IPS-18a (cell line): ENCODE results near the gene MIER1.

Experiments
- H3K27ac ChIP-seq: one replicate; pipeline ENCODE4 v1.5.1; 2013; ENCODE audit warnings: low read length
- H3K27me3 ChIP-seq: one replicate; pipeline ENCODE4 v1.6.1; 2013; ENCODE audit warnings: mild to moderate bottlenecking, low read length; ENCODE audit not compliant: control insufficient read depth, insufficient read depth
- H3K36me3 ChIP-seq: one replicate; pipeline ENCODE4 v1.6.1; 2013; ENCODE audit warnings: low read depth, low read length; ENCODE audit not compliant: control insufficient read depth
- H3K4me1 ChIP-seq: one replicate; pipeline ENCODE4 v1.6.1; 2013; ENCODE audit warnings: low read depth, low read length; ENCODE audit not compliant: control insufficient read depth
- H3K4me3 ChIP-seq: one replicate; pipeline ENCODE4 v1.5.1; 2013; ENCODE audit warnings: low read length
- H3K9ac ChIP-seq: one replicate; pipeline ENCODE4 v1.6.1; 2013; ENCODE audit warnings: mild to moderate bottlenecking, low read length, moderate library complexity
- H3K9me3 ChIP-seq: one replicate; pipeline ENCODE4 v1.6.1; 2013; ENCODE audit warnings: low read depth, low read length; ENCODE audit not compliant: control insufficient read depth

Gene MIER1

DNA sequence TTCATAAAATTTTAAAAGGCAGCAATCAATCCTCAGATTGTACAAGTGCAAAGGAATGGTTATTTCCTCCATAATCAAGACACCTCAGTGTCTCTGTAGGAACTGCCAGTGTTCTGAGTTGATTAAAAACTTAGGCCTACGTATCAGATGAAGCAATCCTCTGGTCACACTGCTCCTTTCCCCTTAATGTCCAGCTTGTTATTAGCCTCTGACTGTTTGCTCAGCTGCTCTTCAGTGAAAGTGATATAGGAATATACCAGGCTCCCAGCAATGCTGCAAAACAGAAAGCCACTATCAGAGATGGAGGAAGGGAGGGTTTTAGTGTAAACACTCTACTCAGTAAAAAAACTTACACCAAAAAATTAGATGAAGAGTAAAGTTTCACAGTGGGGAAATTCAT lies 79.4 kb downstream of the MIER1 start:
- no peaks in the 10 kb centered on the region for H3K9me3 ChIP-seq
- no peak overlapping the region for H3K9ac ChIP-seq
- no peaks in the 10 kb centered on the region for H3K36me3 ChIP-seq
- no peaks in the 10 kb centered on the region for H3K4me1 ChIP-seq
- no peak overlapping the region for H3K27ac ChIP-seq
- no peaks in the 10 kb centered on the region for H3K27me3 ChIP-seq
- no peak overlapping the region for H3K4me3 ChIP-seq

DNA sequence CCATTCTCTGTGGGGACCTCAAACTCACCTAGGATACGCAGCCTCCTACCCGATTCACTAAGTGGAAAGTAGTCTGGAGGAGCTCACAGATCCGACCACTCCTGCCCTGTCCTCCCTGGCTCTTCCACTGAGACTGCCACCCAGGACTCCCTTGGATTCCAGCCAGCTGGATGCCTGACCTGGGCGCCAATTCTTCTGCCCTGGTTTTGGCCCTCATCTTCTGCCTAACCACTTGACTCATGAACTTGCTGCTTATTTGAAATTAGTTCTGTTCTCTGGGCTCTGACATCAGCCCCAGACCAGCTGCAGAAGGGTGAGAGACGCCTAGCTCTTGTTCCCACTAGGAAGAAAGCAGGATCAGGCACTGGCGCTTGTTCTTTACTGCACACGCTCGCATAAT lies 80.3 kb downstream of the MIER1 start:
- H3K4me3 ChIP-seq, result no peak overlapping the region
- no peak overlapping the region for H3K27ac ChIP-seq
- H3K27me3 ChIP-seq, result no peaks in the 10 kb centered on the region
- H3K4me1 ChIP-seq, result no peaks in the 10 kb centered on the region
- no peaks in the 10 kb centered on the region for H3K9me3 ChIP-seq
- no peaks in the 10 kb centered on the region for H3K36me3 ChIP-seq
- no peak overlapping the region for H3K9ac ChIP-seq

DNA sequence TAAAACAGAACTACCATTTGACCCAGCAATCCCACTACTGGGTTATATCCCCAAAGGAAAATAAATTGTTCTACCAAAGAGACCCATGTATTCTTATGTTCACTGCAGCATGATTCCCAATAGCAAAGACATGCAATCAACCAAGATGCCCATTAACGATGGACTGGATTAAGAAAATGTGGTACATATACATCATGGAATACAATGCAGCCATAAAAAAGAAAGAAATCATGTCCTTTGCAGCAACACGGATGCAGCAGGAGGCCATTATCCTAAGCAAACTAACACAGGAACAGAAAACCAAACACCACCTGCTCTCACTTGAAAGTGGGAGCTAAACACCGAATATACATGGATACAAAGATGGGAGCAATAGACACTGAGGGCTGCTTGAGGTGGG lies 85.0 kb downstream of the MIER1 start:
- H3K9me3 ChIP-seq, result no peaks in the 10 kb centered on the region
- H3K9ac ChIP-seq, result no peak overlapping the region
- H3K27me3 ChIP-seq, result no peaks in the 10 kb centered on the region
- H3K27ac ChIP-seq, result no peak overlapping the region
- H3K36me3 ChIP-seq, result no peaks in the 10 kb centered on the region
- no peak overlapping the region for H3K4me3 ChIP-seq
- H3K4me1 ChIP-seq, result no peaks in the 10 kb centered on the region

DNA sequence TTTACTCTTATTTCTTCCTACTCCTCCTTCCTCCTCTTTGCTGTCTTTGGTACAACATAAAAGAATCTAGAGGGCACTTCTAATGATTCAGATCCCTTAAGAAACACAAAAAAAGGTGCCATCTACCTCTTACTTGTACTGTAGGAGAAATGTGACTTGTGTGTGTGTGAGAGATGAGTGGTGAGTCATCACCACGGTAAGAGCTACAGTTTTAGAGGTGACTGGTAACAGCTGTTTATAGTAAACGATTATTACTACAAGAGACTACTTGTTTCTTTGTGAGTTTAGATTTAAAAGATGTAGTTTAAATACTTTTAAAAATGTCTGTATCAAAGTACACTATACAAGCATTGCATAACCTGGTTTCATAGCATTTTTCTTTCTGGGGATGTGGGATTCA lies 88.8 kb downstream of the MIER1 start:
- Histone ChIP-seq H3K4me3 (no peak overlapping the region), H3K27me3 (no peaks in the 10 kb centered on the region), H3K27ac (no peak overlapping the region), H3K9me3 (no peaks in the 10 kb centered on the region), H3K36me3 (no peaks in the 10 kb centered on the region), H3K9ac (no peak overlapping the region), H3K4me1 (peaks cover 2% of the 10 kb centered on the region)

DNA sequence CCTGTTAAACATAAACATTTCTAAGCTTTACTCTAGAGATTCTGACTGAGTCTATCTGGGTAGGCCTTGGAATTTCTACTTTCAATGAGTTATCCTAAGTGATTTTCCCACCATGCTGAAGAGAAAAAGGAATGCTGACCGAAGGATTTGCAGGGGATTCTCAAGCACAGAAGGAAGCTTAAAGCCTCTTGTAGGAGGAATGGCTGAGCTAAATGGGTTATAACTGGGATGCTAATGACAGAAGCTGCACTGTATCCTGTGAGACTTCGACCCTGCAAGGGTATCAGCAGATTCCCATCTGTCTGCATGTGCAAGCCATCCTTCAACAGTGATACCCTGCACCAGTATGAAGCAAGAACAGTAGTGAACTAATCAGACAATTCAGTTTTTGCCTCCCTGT lies 93.8 kb downstream of the MIER1 start:
- H3K4me1 ChIP-seq, result peaks cover 16% of the 10 kb centered on the region
- no peak overlapping the region for H3K9ac ChIP-seq
- no peaks in the 10 kb centered on the region for H3K36me3 ChIP-seq
- no peaks in the 10 kb centered on the region for H3K9me3 ChIP-seq
- no peaks in the 10 kb centered on the region for H3K27me3 ChIP-seq
- H3K27ac ChIP-seq, result no peak overlapping the region
- no peak overlapping the region for H3K4me3 ChIP-seq

DNA sequence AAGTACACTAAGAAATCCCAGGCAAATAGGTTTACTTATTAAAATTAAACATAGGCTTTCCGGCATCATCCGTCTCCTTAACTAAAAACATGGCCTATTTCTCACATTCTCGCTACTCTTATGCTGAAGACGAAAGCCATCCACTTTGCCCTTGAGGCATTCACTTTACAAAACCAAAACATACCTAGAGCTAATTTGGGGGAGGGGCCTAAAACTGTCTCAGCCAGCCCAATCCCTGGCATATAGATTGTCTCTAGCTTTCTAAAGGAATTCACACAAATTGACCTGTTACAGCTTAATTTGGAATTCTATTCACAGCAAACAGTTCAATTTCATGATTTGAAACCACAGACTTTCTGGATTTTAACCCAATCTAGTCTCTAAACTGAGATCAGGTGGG lies 94.3 kb downstream of the MIER1 start:
- Histone ChIP-seq H3K9ac (no peak overlapping the region), H3K36me3 (no peaks in the 10 kb centered on the region), H3K27ac (no peak overlapping the region), H3K4me3 (no peak overlapping the region), H3K27me3 (no peaks in the 10 kb centered on the region), H3K9me3 (no peaks in the 10 kb centered on the region), H3K4me1 (peaks cover 16% of the 10 kb centered on the region)

DNA sequence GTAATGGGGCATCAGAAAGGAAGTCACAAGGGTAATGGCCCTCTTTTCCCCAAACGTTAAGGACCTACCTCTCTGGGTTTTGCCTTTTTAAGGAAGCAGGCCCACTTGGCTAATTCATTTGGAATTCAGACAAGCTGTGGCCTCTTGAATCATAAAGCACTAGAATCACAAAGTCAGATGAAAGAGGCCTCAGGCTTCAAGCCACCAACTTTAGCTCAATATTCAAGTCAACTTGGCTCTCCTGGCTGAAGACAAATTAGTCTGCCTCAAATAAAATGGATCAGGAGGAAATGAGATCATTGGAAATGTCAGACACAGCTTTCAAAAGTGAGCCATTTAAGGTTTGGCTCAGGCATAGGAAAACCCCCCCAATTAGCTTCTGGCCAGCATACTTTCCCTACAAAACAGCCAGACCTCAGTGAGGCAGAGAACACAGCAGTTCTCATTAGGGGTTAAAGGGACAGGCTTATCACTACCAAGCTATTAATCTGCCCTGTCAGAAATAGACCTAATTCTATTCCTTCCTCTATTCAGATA lies 94.9 kb downstream of the MIER1 start:
- no peaks in the 10 kb centered on the region for H3K27me3 ChIP-seq
- H3K36me3 ChIP-seq, result no peaks in the 10 kb centered on the region
- H3K4me1 ChIP-seq, result peaks cover 16% of the 10 kb centered on the region
- H3K27ac ChIP-seq, result no peak overlapping the region
- H3K9me3 ChIP-seq, result no peaks in the 10 kb centered on the region
- H3K9ac ChIP-seq, result no peak overlapping the region
- H3K4me3 ChIP-seq, result no peak overlapping the region

DNA sequence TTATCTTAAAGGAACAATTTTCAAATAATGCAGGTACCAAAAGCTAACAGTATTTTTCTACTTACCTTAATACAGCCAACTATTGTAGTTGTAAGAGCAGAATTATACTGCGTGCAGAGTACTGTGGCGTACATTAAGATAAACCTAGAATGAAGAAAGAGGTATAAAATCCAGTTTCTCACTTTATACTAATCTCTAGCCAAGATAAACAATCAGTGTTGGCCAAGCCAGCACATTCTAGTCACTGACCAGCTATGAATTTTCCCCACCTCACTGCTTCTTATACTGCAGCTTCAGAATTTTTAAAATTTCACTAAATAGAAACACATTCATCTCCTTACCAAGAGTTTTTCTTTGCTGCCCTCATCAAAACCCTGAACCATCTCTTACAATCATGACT lies 95.5 kb downstream of the MIER1 start:
- H3K9ac ChIP-seq, result no peak overlapping the region
- H3K36me3 ChIP-seq, result no peaks in the 10 kb centered on the region
- H3K4me1 ChIP-seq, result peaks cover 16% of the 10 kb centered on the region
- no peaks in the 10 kb centered on the region for H3K27me3 ChIP-seq
- no peak overlapping the region for H3K4me3 ChIP-seq
- no peak overlapping the region for H3K27ac ChIP-seq
- no peaks in the 10 kb centered on the region for H3K9me3 ChIP-seq

DNA sequence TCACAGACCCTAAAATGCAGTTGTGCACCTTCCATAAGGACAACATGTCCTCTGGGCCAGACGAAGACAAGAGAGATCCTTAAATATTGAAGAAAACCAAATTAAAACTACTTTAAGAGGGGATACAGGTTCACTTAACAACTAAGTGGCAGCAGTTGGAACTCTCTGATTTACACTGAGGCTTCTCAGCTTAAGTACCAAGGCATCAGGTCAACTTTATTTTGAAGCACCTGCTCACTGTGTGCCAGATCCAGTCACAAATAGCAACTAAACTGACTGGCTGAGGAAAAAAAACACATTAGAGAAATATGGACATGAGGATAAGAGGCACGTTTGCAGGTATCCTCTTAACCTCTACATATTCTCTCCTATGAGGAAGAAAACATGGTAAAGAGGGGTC lies 96.0 kb downstream of the MIER1 start:
- Histone ChIP-seq H3K4me1 (peaks cover 16% of the 10 kb centered on the region), H3K4me3 (no peak overlapping the region), H3K27me3 (no peaks in the 10 kb centered on the region), H3K36me3 (no peaks in the 10 kb centered on the region), H3K9me3 (no peaks in the 10 kb centered on the region), H3K9ac (no peak overlapping the region), H3K27ac (no peak overlapping the region)

DNA sequence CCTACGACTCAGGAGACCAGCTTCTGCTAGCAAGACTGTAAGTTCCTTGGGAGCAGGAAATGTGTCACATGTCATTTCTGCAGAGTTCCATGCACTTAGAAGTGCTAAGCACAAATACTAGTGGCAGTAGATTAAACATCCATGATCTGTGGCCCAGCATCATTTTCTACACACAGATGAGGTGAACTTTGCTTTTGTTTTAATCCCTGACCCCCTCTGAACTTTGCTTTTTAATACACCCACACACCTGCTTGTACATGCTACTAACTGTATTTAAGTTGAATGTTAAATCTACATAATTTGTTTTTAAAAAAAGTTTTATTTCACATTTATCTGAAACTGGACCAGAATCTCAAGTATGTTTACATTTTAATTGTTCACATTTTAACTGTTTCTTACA lies 104.7 kb downstream of the MIER1 start:
- no peak overlapping the region for H3K27ac ChIP-seq
- H3K27me3 ChIP-seq, result no peaks in the 10 kb centered on the region
- no peak overlapping the region for H3K9ac ChIP-seq
- no peaks in the 10 kb centered on the region for H3K9me3 ChIP-seq
- H3K36me3 ChIP-seq, result peaks cover 2% of the 10 kb centered on the region
- H3K4me3 ChIP-seq, result no peak overlapping the region
- H3K4me1 ChIP-seq, result no peaks in the 10 kb centered on the region

DNA sequence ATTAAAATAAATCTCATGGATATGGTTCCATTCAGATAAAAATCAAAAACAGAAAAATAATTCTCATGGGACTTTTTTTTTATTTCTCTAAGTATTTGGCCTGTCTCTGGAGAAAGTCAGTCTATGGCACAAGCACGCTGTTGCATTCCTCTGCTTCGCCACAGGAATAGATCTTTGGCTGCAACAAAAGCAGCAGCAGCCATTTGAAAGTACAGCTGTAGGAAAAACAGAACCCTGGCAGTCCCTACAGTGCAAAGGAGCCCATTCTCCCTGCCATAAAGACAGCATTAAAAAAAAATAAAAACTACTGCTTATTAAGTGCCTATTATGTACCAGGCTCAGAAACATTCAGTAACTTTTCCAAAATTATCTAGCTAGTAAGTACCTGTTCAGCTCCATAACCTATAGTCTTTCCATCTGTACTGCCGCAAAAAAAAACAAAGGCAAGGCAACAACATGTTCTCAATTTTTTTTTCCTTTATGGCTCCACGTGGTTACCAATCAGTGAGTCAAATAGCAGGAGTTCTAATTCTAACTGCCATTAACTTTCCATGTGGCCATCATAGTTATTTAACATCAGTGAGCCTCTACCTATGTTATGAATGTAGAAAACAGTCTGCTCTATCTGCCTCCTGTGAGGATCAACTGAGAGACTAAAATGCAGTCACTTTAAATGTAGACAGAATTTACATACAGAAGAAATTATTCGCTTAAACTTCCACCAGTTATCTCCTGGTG lies 106.5 kb downstream of the MIER1 start:
- Histone ChIP-seq H3K9me3 (no peaks in the 10 kb centered on the region), H3K4me1 (no peaks in the 10 kb centered on the region), H3K36me3 (peaks cover 2% of the 10 kb centered on the region), H3K9ac (no peak overlapping the region), H3K27ac (no peak overlapping the region), H3K4me3 (no peak overlapping the region), H3K27me3 (no peaks in the 10 kb centered on the region)

DNA sequence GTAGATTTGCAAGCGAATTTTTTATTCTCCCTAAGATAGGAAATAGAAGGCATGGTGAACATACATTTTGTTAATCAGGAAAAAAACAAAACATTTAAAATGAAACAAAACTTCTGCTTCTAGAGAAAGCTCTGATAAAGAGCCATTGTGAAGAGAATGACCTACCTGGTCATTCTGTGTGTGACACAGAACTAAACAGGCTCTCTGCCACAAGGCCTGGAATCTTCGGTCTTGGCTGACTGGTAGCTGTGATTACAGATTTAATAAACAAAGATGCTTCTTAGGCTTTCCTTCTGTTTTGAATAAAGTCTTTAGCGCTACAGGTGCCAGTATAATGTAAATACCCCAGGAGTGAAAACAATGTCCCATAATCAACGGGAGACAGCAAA lies 107.1 kb downstream of the MIER1 start:
- no peaks in the 10 kb centered on the region for H3K9me3 ChIP-seq
- H3K4me3 ChIP-seq, result no peak overlapping the region
- H3K36me3 ChIP-seq, result peaks cover 2% of the 10 kb centered on the region
- H3K27me3 ChIP-seq, result no peaks in the 10 kb centered on the region
- no peak overlapping the region for H3K9ac ChIP-seq
- H3K4me1 ChIP-seq, result no peaks in the 10 kb centered on the region
- no peak overlapping the region for H3K27ac ChIP-seq
